Measurements from ENCODE around the gene PYY. TPM values are rescaled to one million over a fixed set of nuclear protein-coding genes. Genes with fewer than 3 reads are reported as not detected.
"Not testable (repeated sequence)": the region's sequence is repeated elsewhere in the genome, so short reads cannot be mapped to it uniquely, and the experiment has no call there.

Gene PYY
- total RNA-seq, 1 donor from 2014 or later, result not detected

DNA sequence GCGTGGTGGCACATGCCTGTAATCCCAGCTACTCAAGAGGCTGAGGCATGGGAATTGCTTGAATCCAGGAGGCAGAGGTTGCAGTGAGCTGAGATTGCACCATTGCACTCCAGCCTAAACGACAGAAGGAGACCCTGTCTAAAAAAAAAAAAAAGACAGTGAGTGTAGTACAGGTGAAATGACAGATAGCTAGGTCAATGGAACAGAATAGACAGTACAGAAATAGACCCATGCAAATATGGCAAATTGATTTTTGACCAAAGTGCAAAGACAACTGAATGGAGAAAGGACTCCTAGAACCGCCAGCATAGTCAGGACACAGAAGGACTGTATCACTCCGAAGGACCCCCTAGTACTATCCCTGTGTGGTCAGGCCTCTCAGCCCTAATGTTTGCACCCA is 16.6 kb upstream of the PYY start:
- Mint-ChIP-seq H3K27ac (no peak overlapping the region), H3K36me3 (ENCODE audit: low read depth) (no peaks in the 10 kb centered on the region), H3K4me3 (no peak overlapping the region), H3K4me1 (no peaks in the 10 kb centered on the region), H3K27me3 (peaks cover 16% of the 10 kb centered on the region), H3K9me3 (no peaks in the 10 kb centered on the region)
- POLR2A ChIA-PET, result no interaction called here
- no peak for DNase-seq
- ATAC-seq (ENCODE audit: low read depth), result no peak
- TF ChIP-seq, protein P1, sequence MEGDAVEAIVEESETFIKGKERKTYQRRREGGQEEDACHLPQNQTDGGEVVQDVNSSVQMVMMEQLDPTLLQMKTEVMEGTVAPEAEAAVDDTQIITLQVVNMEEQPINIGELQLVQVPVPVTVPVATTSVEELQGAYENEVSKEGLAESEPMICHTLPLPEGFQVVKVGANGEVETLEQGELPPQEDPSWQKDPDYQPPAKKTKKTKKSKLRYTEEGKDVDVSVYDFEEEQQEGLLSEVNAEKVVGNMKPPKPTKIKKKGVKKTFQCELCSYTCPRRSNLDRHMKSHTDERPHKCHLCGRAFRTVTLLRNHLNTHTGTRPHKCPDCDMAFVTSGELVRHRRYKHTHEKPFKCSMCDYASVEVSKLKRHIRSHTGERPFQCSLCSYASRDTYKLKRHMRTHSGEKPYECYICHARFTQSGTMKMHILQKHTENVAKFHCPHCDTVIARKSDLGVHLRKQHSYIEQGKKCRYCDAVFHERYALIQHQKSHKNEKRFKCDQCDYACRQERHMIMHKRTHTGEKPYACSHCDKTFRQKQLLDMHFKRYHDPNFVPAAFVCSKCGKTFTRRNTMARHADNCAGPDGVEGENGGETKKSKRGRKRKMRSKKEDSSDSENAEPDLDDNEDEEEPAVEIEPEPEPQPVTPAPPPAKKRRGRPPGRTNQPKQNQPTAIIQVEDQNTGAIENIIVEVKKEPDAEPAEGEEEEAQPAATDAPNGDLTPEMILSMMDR (IDR thresholded peaks at IDR 0.05), result no peak
- intact Hi-C loops (cut with micrococcal nuclease), result no loop called here
- CTCF ChIA-PET, result no interaction called here

DNA sequence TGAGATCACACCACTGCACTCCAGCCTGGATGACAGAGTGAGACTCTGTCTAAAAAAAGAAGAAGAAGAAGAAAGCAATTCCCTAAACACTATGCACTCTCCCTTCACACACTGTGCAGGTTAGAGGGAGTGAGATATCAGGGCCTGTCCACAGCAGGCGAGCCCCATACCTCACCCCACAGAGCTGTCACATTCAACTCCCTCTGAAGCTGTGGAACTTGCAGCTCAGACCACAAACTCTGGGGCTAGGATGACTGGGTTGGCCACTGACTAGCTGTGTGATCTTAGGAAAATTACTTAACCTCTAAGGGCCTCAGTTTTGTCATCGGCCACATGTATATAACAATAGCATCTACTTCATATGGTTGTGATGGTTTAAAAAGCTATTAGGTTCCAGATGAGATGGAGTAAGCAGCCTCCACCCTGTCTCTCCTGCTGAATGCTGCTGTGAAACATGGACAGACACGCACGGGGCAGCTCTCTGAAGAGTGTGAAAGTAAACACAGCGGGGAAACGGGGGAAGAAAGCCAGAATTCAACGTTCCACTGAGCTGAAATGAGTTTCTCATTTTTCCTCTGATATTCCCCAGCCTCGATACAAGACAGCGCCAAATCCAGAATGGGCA is 13.6 kb upstream of the PYY start:
- Mint-ChIP-seq H3K36me3 (ENCODE audit: low read depth) (no peaks in the 10 kb centered on the region), H3K4me1 (peaks cover 5% of the 10 kb centered on the region), H3K9me3 (no peaks in the 10 kb centered on the region), H3K4me3 (no peak overlapping the region), H3K27me3 (peaks cover 16% of the 10 kb centered on the region), H3K27ac (no peak overlapping the region)
- CTCF ChIA-PET, result no interaction called here
- POLR2A ChIA-PET, result no interaction called here
- ATAC-seq (ENCODE audit: low read depth), result no peak
- TF ChIP-seq, protein P1 (IDR thresholded peaks at IDR 0.05), result no peak
- intact Hi-C loops (cut with micrococcal nuclease), result no loop called here
- DNase-seq, result no peak

DNA sequence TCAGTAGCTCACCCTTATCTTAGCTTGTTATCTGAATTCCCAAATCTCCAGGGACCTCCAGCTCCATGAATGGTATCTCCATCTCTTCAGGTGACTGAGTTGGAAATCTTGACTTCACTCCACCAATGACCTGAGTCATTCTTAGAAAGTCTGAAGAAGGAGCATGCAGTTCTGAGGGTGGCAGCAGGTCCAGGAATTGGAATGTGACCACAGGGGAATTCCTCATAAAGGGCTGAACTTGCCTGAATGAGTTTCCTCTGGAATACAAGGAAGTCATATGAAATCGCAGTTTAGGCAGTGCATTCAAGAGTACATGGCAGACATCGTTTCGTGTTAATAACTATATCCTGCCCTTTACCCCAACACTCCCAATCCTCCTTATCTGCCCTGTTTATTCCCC is 12.5 kb upstream of the PYY start:
- Mint-ChIP-seq H3K4me1 (peaks cover 5% of the 10 kb centered on the region), H3K4me3 (no peak overlapping the region), H3K27me3 (peaks cover 17% of the 10 kb centered on the region), H3K9me3 (no peaks in the 10 kb centered on the region), H3K36me3 (ENCODE audit: low read depth) (no peaks in the 10 kb centered on the region), H3K27ac (no peak overlapping the region)
- DNase-seq, result no peak
- TF ChIP-seq, protein P1 (IDR thresholded peaks at IDR 0.05), result no peak
- ChIA-PET CTCF (no interaction called here), POLR2A (no interaction called here)
- intact Hi-C loops (cut with micrococcal nuclease), result no loop called here
- ATAC-seq (ENCODE audit: low read depth), result no peak

DNA sequence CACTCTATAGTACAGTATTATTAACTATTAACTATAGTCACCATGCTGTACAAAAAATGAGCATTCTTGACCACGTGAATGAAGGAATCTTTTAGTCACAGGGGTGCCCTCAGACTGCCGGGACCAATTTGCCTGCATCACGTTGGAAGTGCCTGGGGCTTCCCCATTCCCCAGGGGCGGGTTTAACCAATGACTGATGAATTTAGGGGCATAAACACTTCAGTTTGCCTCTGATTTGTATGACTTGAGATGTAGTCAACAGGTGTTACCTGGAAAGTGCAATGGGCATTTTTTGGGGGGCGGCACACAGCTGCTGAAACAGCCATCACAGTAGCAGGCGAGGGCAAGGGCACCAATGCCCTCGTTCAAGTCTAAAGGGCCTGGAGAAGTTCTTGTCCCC is 8.7 kb upstream of the PYY start:
- ChIA-PET CTCF (interaction anchor here (1.4 kb wide), 1 partner anchor 19 kb away, joined by 5 read pairs; no protein-coding TSS in a partner anchor), POLR2A (no interaction called here)
- no peak overlapping the region for H3K27ac Mint-ChIP-seq
- H3K36me3 Mint-ChIP-seq (ENCODE audit: low read depth), result no peaks in the 10 kb centered on the region
- peaks cover 5% of the 10 kb centered on the region for H3K4me1 Mint-ChIP-seq
- H3K9me3 Mint-ChIP-seq, result no peaks in the 10 kb centered on the region
- intact Hi-C loops (cut with micrococcal nuclease), result no loop called here
- ATAC-seq (ENCODE audit: low read depth) (peak; percentile 40), DNase-seq (no peak)
- H3K4me3 Mint-ChIP-seq, result no peak overlapping the region
- peaks cover 24% of the 10 kb centered on the region for H3K27me3 Mint-ChIP-seq
- TF ChIP-seq, protein P1 (IDR thresholded peaks at IDR 0.05), result no peak

DNA sequence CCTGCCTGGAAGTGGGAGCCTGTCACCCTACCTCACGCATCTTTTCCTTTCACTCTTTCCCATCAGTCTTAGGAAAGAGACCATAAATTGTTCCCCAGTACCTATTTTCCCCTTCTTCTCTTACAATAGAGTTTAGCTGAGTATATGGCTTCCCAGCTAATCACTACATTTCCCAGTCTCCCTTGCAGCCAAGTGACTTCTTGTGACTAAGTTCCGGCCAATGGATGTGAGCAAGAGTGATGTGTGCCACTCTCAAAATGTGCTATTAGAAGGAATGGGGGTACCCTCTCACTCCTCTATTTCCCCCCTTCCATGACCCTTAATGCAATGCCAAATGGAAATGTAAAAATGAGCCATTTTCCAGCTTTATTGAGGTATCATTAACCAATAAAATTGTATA is 8.2 kb upstream of the PYY start:
- H3K4me1 Mint-ChIP-seq, result peaks cover 5% of the 10 kb centered on the region
- DNase-seq (no peak), ATAC-seq (ENCODE audit: low read depth) (no peak)
- H3K36me3 Mint-ChIP-seq (ENCODE audit: low read depth), result no peaks in the 10 kb centered on the region
- H3K9me3 Mint-ChIP-seq, result no peaks in the 10 kb centered on the region
- TF ChIP-seq, protein P1 (IDR thresholded peaks at IDR 0.05), result no peak
- intact Hi-C loops (cut with micrococcal nuclease), result no loop called here
- ChIA-PET POLR2A (no interaction called here), CTCF (no interaction called here)
- peaks cover 24% of the 10 kb centered on the region for H3K27me3 Mint-ChIP-seq
- no peak overlapping the region for H3K4me3 Mint-ChIP-seq
- H3K27ac Mint-ChIP-seq, result no peak overlapping the region

DNA sequence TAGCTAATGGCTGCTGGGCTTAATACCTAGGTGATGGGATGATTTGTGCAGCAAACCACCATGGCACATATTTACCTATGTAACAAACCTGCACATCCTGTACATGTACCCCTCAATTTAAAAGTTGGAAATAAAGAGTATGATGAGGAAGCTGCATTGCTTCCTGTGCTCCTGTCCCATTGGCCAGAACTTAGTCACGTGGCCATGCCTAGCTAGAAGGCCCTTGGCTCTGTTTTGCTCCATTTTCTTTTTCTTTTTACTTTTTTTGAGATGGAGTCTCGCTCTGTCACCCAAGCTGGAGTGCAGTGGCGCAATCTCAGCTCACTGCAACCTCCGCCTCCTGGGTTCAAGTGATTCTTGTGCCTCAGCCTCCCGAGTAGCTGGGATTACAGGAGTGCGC is 7.6 kb upstream of the PYY start:
- POLR2A ChIA-PET; DNase-seq; intact Hi-C loops (cut with micrococcal nuclease); H3K9me3 Mint-ChIP-seq; H3K36me3 Mint-ChIP-seq (ENCODE audit: low read depth); CTCF ChIA-PET; H3K4me3 Mint-ChIP-seq; ATAC-seq (ENCODE audit: low read depth); H3K27ac Mint-ChIP-seq; H3K4me1 Mint-ChIP-seq: not testable (repeated sequence)
- peaks cover 24% of the 10 kb centered on the region for H3K27me3 Mint-ChIP-seq
